HepG2 (cell line): ENCODE measurements around the gene OBP2A. TPM values are rescaled to one million over a fixed set of nuclear protein-coding genes. Genes with fewer than 3 reads are reported as not detected.

Experiments
- ATAC-seq: fragments of 200-7000 bp; cut with Tn5 transposase; 3 replicates; pipeline ENCODE4 v1.9.1; 2020; ENCODE audit warnings: mild to moderate bottlenecking, moderate library complexity
- BruUV-seq: library from RNA; stranded (reverse); fragments of 400-500 nt; replicated peaks from 2 replicates; lab custom pipeline; 2021; lab: Mats Ljungman, UMichigan
- CTCF ChIA-PET: fragments of 300-600 bp; formaldehyde crosslinking; extraction: SDS; loops from one replicate; lab custom pipeline; 2021; ENCODE audit warnings: low total read pairs, inconsistent platforms, low intra/inter-chr PET ratio; lab: Yijun Ruan, JAX
- POLR2A ChIA-PET: fragments of 350-600 bp; sonication (Branson Sonifier 250); formaldehyde crosslinking; loops from one replicate; lab custom pipeline; 2020; ENCODE audit warnings: antibody characterized with exemption, inconsistent platforms; lab: Yijun Ruan, JAX
- DNase-seq: peaks from one replicate; pipeline ENCODE4 v3.0.0-alpha.2; 2015; ENCODE audit warnings: low spot score
- FAIRE-seq: peaks from 3 replicates; lab custom pipeline; 2011; peaks lifted over from hg19 to GRCh38; lab: Jason Lieb, UNC
- H2AFZ ChIP-seq: one replicate; pipeline ENCODE4 v1.6.1; 2011; ENCODE audit warnings: low read length, inconsistent platforms
- H3K27ac ChIP-seq: fragments of 300-600 bp; 3 replicates; pipeline ENCODE4 v1.8.0; 2011; ENCODE audit warnings: mixed run types, mild to moderate bottlenecking, mixed read lengths, low read length, inconsistent platforms; ENCODE audit not compliant: insufficient read depth; ENCODE audit errors: extremely low read length
- H3K27me3 ChIP-seq, 2 experiments: fragments of 200-600 bp in 1 of 2; 2 replicates in 1 of 2; 3 replicates in 1 of 2; pipeline versions ENCODE4 v1.6.0 to v1.8.0; 2011; ENCODE audit warnings: low read length in 2 of 2, mild to moderate bottlenecking in 2 of 2, moderate library complexity in 2 of 2, inconsistent platforms in 1 of 2; ENCODE audit not compliant: insufficient read depth in 2 of 2, control insufficient read depth in 1 of 2
- H3K36me3 ChIP-seq, 2 experiments: fragments of 200-600 bp in 1 of 2; replicated peaks in 1 of 2; 2 replicates in 1 of 2; 3 replicates in 1 of 2; pipeline versions ENCODE4 v1.5.1 to v1.8.0; 2011; ENCODE audit warnings: low read length in 2 of 2, inconsistent platforms in 1 of 2; ENCODE audit not compliant: insufficient read depth in 2 of 2, control insufficient read depth in 1 of 2
- H3K4me1 ChIP-seq: 2 replicates; pipeline ENCODE4 v1.5.1; 2012; ENCODE audit warnings: low read length, inconsistent platforms; ENCODE audit not compliant: insufficient read depth
- H3K4me2 ChIP-seq: 2 replicates; pipeline ENCODE4 v1.6.0; 2011; ENCODE audit warnings: low read depth, low read length, inconsistent platforms
- H3K4me3 ChIP-seq, 3 experiments: fragments of 200-600 bp in 1 of 3; sonication (generic), shearing (Covaris generic) in 1 of 3; replicated peaks in 1 of 3; 2 replicates each; pipeline ENCODE4 v1.5.1; 2011 to 2016; ENCODE audit warnings: low read length in 3 of 3, inconsistent platforms in 2 of 3, low read depth in 2 of 3, mild to moderate bottlenecking in 2 of 3, control low read depth in 1 of 3, mixed read lengths in 1 of 3; ENCODE audit not compliant: insufficient read depth in 1 of 3
- H3K79me2 ChIP-seq: one replicate; pipeline ENCODE4 v1.6.1; 2011; ENCODE audit warnings: low read length, inconsistent platforms; ENCODE audit not compliant: insufficient read depth
- H3K9ac ChIP-seq: 2 replicates; pipeline ENCODE4 v1.6.0; 2011; ENCODE audit warnings: mild to moderate bottlenecking, low read depth, low read length, inconsistent platforms; ENCODE audit not compliant: insufficient read depth
- H3K9me3 ChIP-seq: 2 replicates; pipeline ENCODE4 v1.5.1; 2012; ENCODE audit warnings: mild to moderate bottlenecking, low read length
- H4K20me1 ChIP-seq: 2 replicates; pipeline ENCODE4 v1.6.0; 2011; ENCODE audit warnings: inconsistent platforms, mild to moderate bottlenecking, low read length, moderate library complexity; ENCODE audit not compliant: insufficient read depth
- BRF2 ChIP-seq: sonication (generic); formaldehyde crosslinking; IDR thresholded peaks from 2 replicates; pipeline ENCODE4 v1.8.1; 2022; ENCODE audit warnings: mild to moderate bottlenecking, missing genetic modification reagents
- CEBPZ ChIP-seq: IDR thresholded peaks from 2 replicates; pipeline ENCODE4 v1.6.1; 2012; ENCODE audit warnings: low read length, improper control_type of control experiment
- HOXA7 ChIP-seq: sonication (generic); formaldehyde crosslinking; IDR thresholded peaks from 2 replicates; pipeline ENCODE4 v1.8.1; 2022; ENCODE audit warnings: mild to moderate bottlenecking, missing genetic modification reagents, moderate library complexity
- NCOA2 ChIP-seq: sonication (generic); formaldehyde crosslinking; IDR thresholded peaks from 2 replicates; pipeline ENCODE4 v1.8.0; 2022; ENCODE audit warnings: inconsistent platforms
- ZBTB33 ChIP-seq: sonication (generic); formaldehyde crosslinking; IDR thresholded peaks from 2 replicates; pipeline ENCODE4 v1.4.0; 2020; ENCODE audit warnings: missing genetic modification reagents
- ZNF557 ChIP-seq: sonication (generic); formaldehyde crosslinking; IDR thresholded peaks from 2 replicates; pipeline ENCODE4 v1.4.0; 2020; ENCODE audit warnings: missing genetic modification reagents
- ZNF572 ChIP-seq: sonication (generic); formaldehyde crosslinking; IDR thresholded peaks from 2 replicates; pipeline ENCODE4 v1.5.1; 2020; ENCODE audit warnings: mild to moderate bottlenecking, missing genetic modification reagents
- ZNF724P ChIP-seq: sonication (generic); formaldehyde crosslinking; IDR thresholded peaks from 2 replicates; pipeline ENCODE4 v1.8.0; 2022; ENCODE audit warnings: missing genetic modification reagents, borderline replicate concordance
- WGBS: methylation state at CpG from one replicate; pipeline ENCODE4 v1.1.6; 2017; ENCODE audit warnings: low lambda C conversion rate; 5-methylcytosine and 5-hydroxymethylcytosine counted together
- in situ Hi-C: cut with HindIII; loops from 2 replicates; pipeline ENCODE4 v1.10.0; 2017; ENCODE audit warnings: low pct_unique_long_range_greater_than_20kb; ENCODE audit not compliant: extremely low pct_ligation_motif_present
- intact Hi-C: fragments of 100-400 bp; cut with micrococcal nuclease; formaldehyde crosslinking; loops from one replicate; pipeline ENCODE4 v1.10.0; 2022; ENCODE audit not compliant: unreplicated experiment
- polyA plus RNA-seq, 8 experiments: library from polyadenylated mRNA; depleted of rRNA in 3 of 8; stranded (reverse) in 7 of 8; unstranded in 1 of 8; fragments of >200 nt; fragmentation: Illumina TruSeq in 4 of 8; extraction: Trizol in 4 of 8; gene quantifications; 2 replicates each; pipeline versions ENCODE4 v1.2.1 to v1.2.3, GENCODE V29; 2011 to 2016; ENCODE audit warnings: low read depth in 4 of 8, missing spikeins in 1 of 8, mixed read lengths in 1 of 8; ENCODE audit not compliant: insufficient read depth in 1 of 8
- total RNA-seq, 5 experiments: library from RNA; depleted of rRNA; stranded (reverse); fragments of >200 nt; fragmentation: Illumina TruSeq; extraction: Trizol; gene quantifications; 2 replicates each; pipeline ENCODE4 v1.2.3, GENCODE V29; 2016; ENCODE audit warnings: low read depth in 1 of 5

OBP2A gene
- total and polyA plus RNA-seq, 2 of the 13 experiments (the other 11 are each of a cell fraction or from before 2014, with no cell fraction given), result 0.32 TPM; not detected in 1

- TF ChIP-seq ZBTB33 (CRISPR knock-in tag) (peak; percentile 42; the same call in 1 of the 2 replicates), ZNF724P (CRISPR knock-in tag) (no peak)
- TF ChIP-seq, all 625 proteins: peak for 7
These were observed 15.7 kb downstream of the OBP2A start, which contains the start of gene PAEP (continued) for GRCh38 chr9:135561391-135562234.

GRCh38 chr9:135562235-135562745 is 16.4 kb downstream of the OBP2A start:
- in situ Hi-C loops (no loop called here), intact Hi-C loops (no loop called here)
- ATAC-seq (peak; percentile 14; the same call in 1 of the 3 replicates), DNase-seq (no peak), FAIRE-seq (no peak)
- Histone ChIP-seq H3K27ac (no peak overlapping the region), H3K9me3 (no peaks in the 10 kb centered on the region), H2AFZ (no peak overlapping the region), H3K9ac (no peak overlapping the region), H3K4me1 (peaks cover 17% of the 10 kb centered on the region), H3K27me3 (peaks cover 4 to 27% of the 10 kb centered on the region in 2 experiments; a peak in 4 of 5 replicates), H3K4me3 (peak overlapping the region in 1 of 3 experiments; percentile 6; a peak in 1 of 6 replicates), H3K79me2 (no peaks in the 10 kb centered on the region), H3K4me2 (no peak overlapping the region), H3K36me3 (no peaks in the 10 kb centered on the region), H4K20me1 (no peaks in the 10 kb centered on the region)
- no TSS peak for BruUV-seq
- 0% methylated on average over 1 of the region's 17 CpGs for WGBS
- ChIA-PET POLR2A (no interaction called here), CTCF (no interaction called here)
- TF ChIP-seq BRF2 (CRISPR knock-in tag) (no peak), ZNF557 (CRISPR knock-in tag) (no peak), HOXA7 (CRISPR knock-in tag) (no peak), ZNF572 (CRISPR knock-in tag) (0 out of 2 replicates have a peak, but pooled peaks have one; percentile 33), CEBPZ (no peak), NCOA2 (CRISPR knock-in tag) (no peak)
